ENCODE results near the gene FGR.

Gene FGR

GRCh38 chr1:27615346-27616192 lies 19.4 kb downstream of the FGR start:
- no peak for DNase-seq (ENCODE audit: low spot score)

- DNase-seq (ENCODE audit: low spot score): no peak
Observed at GRCh38 chr1:27614625-27615344, 20.2 kb downstream of the FGR start.

DNA sequence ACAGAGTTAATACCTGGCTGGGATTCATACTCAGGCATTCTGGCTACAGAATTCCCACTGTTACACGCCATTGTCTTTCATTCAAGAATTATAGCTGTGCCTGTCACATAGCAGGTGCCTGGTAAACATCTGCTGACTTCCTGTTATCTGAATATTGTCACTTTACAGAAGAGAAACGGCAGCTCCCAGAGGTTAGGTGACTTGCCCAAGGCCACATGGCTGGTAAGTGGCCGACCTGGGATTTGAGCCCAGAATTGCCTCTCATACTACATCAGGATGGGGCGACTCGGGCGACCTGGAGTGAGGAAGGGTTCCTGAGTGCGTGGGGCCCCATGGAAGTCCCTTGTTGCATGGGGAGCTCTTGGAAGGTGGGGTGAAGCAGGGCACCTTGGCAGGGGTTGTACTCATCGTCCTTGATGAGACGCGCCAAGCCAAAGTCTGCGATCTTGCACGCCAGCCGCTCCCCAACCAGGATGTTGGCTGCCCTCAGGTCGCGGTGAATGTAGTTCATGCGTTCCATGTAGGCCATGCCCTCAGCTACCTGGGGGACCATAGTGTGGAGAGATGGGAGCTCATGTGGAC lies 20.9 kb downstream of the FGR start:
- no peak for DNase-seq (ENCODE audit: low spot score)

DNA sequence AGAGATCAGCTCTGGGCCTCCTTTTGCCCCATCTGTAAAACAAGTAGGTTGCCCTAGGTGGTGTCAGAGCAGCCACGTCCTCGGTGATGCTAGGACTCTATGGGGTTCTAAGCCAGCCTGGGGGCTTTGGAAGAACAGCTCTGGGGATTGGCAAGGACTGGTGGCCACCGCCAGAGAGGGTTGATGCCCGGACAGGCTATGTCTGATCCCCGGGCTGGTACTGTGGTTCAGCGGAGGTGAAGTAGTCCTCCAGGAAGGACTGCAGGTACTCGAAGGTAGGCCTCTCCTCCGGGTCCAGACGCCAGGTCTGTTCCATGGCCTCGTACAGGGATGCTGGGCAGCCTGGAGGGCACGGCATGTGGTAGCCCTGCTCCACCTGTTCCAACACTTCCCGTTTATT lies 22.3 kb downstream of the FGR start:
- no peak for DNase-seq (ENCODE audit: low spot score)

GRCh38 chr1:27611450-27611849 lies 23.5 kb downstream of the FGR start:
- no peak for DNase-seq (ENCODE audit: low spot score)

DNA sequence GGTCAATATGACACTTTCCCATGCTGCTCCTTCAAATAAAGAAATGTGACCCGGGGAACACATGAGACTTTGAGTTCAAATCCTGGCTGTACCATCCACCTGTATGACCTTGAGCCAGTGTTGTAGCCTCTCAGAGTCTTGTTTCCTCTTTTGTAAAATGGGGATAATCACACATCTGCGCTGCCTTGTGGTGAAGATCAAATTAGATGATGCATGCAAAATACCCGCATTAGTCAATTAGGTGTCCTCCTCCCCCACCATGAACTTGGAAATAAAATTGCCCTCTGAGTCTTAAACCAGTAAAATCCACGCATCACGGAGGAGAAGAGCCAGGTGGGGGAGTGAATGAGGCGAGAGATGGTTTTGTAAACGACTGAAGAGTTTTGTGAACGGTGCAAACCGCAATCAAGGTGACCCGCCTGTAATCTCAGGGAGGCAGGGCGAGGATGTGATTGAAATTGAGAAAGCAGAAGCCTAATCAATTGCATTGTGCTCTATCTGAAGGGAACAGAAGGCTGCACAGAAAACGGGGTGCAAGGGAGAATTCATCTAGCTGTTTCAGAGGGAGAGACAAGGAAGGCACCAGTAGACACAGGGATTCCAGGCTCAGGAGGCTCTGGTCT lies 25.3 kb downstream of the FGR start:
- no peak for DNase-seq (ENCODE audit: low spot score)

DNA sequence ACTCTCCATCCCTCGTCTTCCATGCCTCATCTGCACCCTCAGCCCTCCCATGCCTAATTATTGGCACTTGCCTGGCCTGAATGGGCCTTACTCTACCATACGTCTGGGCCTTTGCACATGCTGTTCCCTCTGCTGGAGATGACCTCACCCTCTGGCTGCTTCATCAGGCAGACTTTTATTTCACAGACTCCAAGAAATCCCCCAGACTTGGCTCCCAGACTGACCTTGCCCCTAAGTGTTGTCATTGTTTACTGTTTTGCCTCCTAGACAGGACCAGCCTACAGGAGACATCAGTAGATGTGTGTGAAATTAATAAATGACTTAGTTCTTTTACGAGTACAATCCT lies 25.8 kb downstream of the FGR start:
- DNase-seq (ENCODE audit: low spot score): no peak

DNA sequence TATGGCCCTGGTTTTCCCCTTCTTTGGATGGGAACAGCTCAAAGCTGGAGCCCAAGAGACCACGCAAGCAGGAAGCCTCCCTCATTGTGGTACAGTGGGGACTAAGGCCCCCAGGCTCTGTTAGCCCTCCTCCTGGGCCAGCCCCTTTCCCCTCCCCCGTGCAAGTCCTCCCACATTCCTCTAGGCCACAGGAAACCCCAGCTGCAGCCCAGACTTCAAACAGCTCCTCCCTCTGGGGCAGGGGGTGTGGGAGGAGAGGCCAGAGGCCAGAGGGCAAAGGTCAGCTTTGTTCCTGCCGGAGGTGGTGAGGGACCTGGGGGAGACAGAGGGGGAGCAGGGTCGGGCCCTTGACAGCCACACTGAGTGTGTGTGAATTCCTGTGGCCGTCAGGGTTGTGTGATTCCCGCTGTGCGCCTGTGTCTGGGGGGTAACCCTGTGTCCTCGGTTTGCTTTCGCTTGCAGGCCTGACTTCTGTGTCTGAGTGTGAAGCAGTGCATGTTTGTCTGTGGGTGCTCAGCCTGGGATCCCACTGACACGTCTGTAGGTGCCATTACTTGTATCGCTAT lies 27.7 kb downstream of the FGR start:
- DNase-seq (ENCODE audit: low spot score): no peak

DNA sequence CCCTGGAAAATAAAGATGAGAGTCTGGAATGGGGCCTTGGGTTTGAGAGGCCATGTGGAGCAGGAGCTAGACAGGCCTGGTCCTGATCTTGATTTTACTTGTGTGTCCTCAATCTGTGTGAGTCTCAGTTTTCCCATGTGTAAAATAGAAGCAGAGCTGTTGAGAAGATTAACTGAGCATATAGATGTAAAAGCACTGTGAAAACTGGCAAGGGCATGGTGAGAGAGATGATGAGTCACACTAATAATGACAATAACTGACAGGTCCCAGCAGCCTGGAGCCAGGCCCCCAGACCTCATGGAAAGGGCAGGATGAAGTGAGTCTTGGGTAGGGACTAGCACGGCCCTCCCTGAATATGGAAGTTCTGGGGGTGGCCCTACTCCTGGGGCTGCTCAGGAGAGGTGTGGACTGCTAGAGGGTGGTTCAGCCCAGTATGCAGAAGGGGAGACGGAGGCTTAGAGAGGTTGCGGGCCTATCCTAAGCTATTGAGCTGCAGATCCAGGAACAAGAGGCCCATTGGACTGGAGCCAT lies 28.2 kb downstream of the FGR start:
- no peak for DNase-seq (ENCODE audit: low spot score)

DNA sequence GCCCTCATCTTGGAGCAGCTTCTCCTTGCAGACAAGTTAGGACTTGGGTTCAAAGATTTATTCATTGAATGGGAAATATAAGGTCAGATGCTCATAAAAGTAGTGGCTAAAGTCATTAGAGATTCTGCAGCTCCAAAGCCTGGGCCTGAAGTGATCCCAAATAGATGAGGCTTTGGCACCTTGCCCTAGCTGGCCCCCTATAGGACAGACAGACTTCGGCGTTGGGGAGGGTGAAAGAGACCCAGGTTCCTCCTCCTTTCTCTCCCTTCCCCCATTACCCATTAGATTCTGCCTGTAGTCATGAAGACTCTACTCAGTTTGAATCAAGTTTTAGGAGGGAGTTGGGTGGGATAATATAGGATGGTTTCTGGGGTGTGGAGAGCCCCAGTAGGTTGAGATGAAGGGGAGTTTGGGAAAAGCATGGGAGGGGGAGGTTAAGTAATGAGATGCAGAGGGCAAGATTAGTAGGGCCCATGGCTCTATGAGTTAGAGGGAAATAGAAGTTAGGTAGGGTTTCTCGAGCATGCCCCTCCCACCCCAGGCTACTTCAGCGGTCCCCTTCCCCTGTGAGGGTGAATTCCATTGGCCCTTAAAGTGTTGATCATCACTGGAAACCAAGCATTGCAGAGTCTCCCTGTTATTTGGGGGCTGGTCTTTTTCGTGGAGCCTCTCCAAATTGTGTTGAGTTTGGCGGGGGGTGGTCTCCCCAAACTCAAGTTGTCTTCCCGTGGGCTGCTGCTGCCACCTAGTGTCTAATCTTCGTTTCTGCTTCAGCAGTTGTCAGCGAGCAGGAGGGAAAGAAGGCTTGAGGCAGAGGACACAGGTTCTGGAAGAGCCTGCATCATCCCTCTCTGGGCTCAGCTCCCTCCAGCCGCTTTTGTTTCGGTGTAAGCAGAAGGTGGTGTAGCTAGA lies 28.9 kb downstream of the FGR start:
- peak; percentile 64 for DNase-seq (ENCODE audit: low spot score)

GRCh38 chr1:27605300-27605766 lies 29.7 kb downstream of the FGR start:
- DNase-seq (ENCODE audit: low spot score): no peak

- no peak for DNase-seq (ENCODE audit: low spot score)
Observed at GRCh38 chr1:27604579-27605299, 30.2 kb downstream of the FGR start.

DNA sequence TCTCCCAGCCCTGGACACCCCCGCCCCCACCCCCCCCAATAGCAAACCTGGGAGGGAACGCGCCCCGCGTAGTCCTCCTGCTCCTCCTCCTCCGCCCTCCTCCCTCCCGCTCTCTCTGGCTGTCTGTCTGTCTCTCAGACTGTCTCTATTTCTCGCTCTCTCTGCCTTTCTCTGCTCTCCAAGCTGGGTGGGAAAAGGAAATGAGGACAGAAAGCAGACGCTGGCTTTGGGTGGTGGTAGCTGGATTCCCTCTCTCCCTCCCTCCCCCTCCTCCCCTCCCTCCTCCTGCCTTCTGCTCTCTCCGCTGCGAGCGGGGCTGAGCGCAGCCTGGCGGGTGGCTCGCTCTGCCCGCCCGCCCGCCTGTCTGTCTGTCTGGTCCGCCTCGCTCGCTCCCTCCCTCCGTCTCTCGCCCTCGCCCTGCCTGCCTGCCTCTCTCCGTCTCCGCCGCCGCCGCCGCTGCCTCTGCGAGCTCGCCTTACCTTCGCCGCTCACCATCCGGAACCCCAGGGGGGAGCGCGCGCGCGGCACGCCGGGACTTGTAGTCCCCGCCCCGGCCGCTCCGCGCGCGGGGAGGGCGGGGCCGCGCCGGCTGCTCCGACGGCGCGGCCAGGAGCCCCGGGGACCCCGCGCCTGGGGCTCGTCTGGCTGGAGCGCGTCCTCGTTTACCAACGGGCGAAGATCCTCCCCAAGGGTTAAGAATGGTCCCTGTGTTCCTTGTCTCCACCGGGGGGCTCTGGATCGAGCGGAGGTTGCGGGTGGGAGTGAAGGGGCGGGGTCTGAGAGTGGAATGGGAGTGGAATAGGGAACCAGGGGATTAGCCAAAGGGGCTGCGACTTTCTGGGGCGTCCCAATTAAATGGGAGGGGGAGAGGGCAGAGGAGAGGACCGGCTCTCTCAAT lies 31.1 kb downstream of the FGR start, which contains the start of gene AHDC1:
TSS of gene AHDC1 (minus strand) at position 464 of the 898 bp plus-strand sequence. CDS start 52,029 bp downstream, outside the sequence.
- peak; percentile 95 for DNase-seq (ENCODE audit: low spot score)

- DNase-seq (ENCODE audit: low spot score): peak; percentile 61
Observed at GRCh38 chr1:27603309-27603680, 31.7 kb downstream of the FGR start.

- peak; percentile 82 for DNase-seq (ENCODE audit: low spot score)
Observed at GRCh38 chr1:27602462-27603308, 32.3 kb downstream of the FGR start.

GRCh38 chr1:27601771-27602461 lies 33.1 kb downstream of the FGR start:
- DNase-seq (ENCODE audit: low spot score): peak; percentile 52

DNA sequence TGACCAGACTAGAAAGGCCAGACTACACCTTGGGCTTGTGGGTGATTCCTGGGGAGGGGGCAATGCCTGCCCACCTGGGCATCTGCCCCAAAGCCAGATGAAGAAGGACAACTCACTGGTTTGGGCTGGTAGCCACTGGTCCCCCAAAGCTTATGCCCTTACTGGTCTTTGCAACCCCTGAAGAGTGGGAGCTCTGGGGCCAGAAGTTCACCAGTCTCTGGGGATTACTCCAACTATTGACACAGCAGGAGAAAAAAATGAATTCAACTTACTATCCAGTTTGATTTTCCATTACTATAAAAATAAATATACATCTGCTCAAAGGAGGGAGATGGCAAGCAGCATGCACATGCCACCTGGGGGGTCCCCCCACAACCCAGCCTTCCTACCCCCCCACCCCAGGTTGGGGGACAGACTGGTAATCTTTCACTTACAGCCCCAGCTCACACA lies 33.6 kb downstream of the FGR start:
- DNase-seq (ENCODE audit: low spot score): no peak
